Endodermal cell (in vitro differentiated cells): ENCODE measurements around the gene METRNL. TPM values are rescaled to one million over a fixed set of nuclear protein-coding genes. Genes with fewer than 3 reads are reported as not detected.

ENCODE experiments used
- DNase-seq: peaks from one replicate; pipeline ENCODE4 v3.0.0-alpha.2; 2017
- H3K27ac ChIP-seq: 2 replicates; pipeline ENCODE4 v1.5.1; 2013; ENCODE audit warnings: mild to moderate bottlenecking, low read depth, low read length, moderate library complexity
- H3K27me3 ChIP-seq: 2 replicates; pipeline ENCODE4 v1.6.1; 2013; ENCODE audit warnings: mild to moderate bottlenecking, low read length, moderate library complexity; ENCODE audit not compliant: insufficient read depth, control insufficient read depth, poor library complexity, severe bottlenecking
- H3K36me3 ChIP-seq: 2 replicates; pipeline ENCODE4 v1.7.0; 2013; ENCODE audit warnings: mild to moderate bottlenecking, low read length, moderate library complexity; ENCODE audit not compliant: control insufficient read depth, insufficient read depth
- H3K4me1 ChIP-seq: one replicate; pipeline ENCODE4 v1.7.0; 2013; ENCODE audit warnings: low read length; ENCODE audit not compliant: control insufficient read depth, insufficient read depth
- H3K4me3 ChIP-seq: 2 replicates; pipeline ENCODE4 v1.5.1; 2013; ENCODE audit warnings: mild to moderate bottlenecking, low read length, moderate library complexity
- H3K9ac ChIP-seq: 2 replicates; pipeline ENCODE4 v1.6.1; 2013; ENCODE audit warnings: mild to moderate bottlenecking, low read length, moderate library complexity; ENCODE audit not compliant: poor library complexity, severe bottlenecking; ENCODE audit errors: extremely low read depth
- H3K9me3 ChIP-seq: 2 replicates; pipeline ENCODE4 v1.6.1; 2013; ENCODE audit warnings: mild to moderate bottlenecking, low read length, moderate library complexity; ENCODE audit not compliant: control insufficient read depth
- H3K27ac Mint-ChIP-seq: 2 replicates; pipeline ENCODE4 v1.8.0; 2020; ENCODE audit warnings: mixed read lengths
- H3K27me3 Mint-ChIP-seq: 2 replicates; pipeline ENCODE4 v1.8.0; 2021; ENCODE audit warnings: mild to moderate bottlenecking, mixed read lengths; ENCODE audit not compliant: insufficient read depth
- H3K36me3 Mint-ChIP-seq: 2 replicates; pipeline ENCODE4 v1.8.0; 2020; ENCODE audit warnings: low read depth, mixed read lengths
- H3K4me1 Mint-ChIP-seq: 2 replicates; pipeline ENCODE4 v1.8.0; 2020; ENCODE audit warnings: mixed read lengths
- H3K4me3 Mint-ChIP-seq: 2 replicates; pipeline ENCODE4 v1.8.0; 2020; ENCODE audit warnings: mild to moderate bottlenecking, moderate library complexity, mixed read lengths
- H3K9me3 Mint-ChIP-seq: 2 replicates; pipeline ENCODE4 v1.8.0; 2020; ENCODE audit warnings: mild to moderate bottlenecking, mixed read lengths
- CTCF ChIP-seq: fragments of 200-600 bp; sonication (generic); conservative IDR thresholded peaks from 2 replicates; pipeline ENCODE4 v1.5.0; 2021; ENCODE audit warnings: antibody characterized with exemption, mild to moderate bottlenecking
- WGBS, 2 experiments: methylation state at CpG; one replicate each; pipeline versions ENCODE4 v1.1.5 to v1.1.7; 2013; ENCODE audit warnings: missing lambda C conversion rate in 2 of 2, mixed read lengths in 1 of 2; ENCODE audit not compliant: insufficient coverage in 1 of 2, insufficient read length in 1 of 2; 5-methylcytosine and 5-hydroxymethylcytosine counted together
- total RNA-seq, 2 donors: library from RNA; stranded (reverse); fragmentation: NEBNext Ultra II Directional in 1 of 2; extraction: Animal tissue kit (Norgen Biotek cat#: 25700) in 1 of 2; gene quantifications; 2 replicates in 1 of 2; 3 replicates in 1 of 2; pipeline ENCODE4 v1.2.1, GENCODE V29; 2021

Gene METRNL
- total RNA-seq, 2 donors from 2014 or later, result 7.3 to 10.3 TPM

DNA sequence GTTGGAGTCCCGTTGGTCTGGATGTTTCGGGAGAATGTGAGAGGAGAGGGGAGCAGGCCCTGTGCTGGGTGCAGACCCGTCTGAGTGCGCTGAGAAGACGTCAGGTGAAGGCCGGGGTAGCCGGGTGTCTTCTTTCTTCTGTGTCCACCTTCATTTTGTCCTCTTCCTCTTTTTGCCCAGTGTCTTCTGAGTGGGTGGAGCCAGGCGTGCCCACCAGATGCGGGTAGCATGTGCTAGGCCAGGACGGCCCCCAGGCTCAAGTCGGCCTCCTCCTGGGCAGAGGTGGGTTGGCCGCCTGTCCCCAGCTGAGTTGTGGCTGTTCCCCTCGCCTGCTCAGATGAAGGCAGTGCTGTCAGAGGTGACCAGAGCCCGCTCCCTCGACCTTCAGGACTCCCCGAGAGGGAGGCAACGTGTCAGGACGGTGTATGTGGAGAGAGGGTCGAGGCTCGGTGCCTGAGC is 3.5 kb downstream of the METRNL start:
- Histone ChIP-seq H3K9ac (no peak overlapping the region), H3K27me3 (peaks cover 42% of the 10 kb centered on the region), H3K4me3 (no peak overlapping the region), H3K36me3 (no peaks in the 10 kb centered on the region), H3K9me3 (no peaks in the 10 kb centered on the region), H3K4me1 (no peaks in the 10 kb centered on the region), H3K27ac (no peak overlapping the region)
- H3K4me1 Mint-ChIP-seq, result peaks cover 4% of the 10 kb centered on the region
- DNase-seq, result no peak
- H3K36me3 Mint-ChIP-seq, result no peaks in the 10 kb centered on the region
- no peak overlapping the region for H3K27ac Mint-ChIP-seq
- 86 to 87% methylated on average over 12 to 20 of the region's 20 CpGs for WGBS, 2 experiments
- H3K4me3 Mint-ChIP-seq, result peak overlapping the region; percentile 51
- no peak for TF ChIP-seq CTCF
- no peaks in the 10 kb centered on the region for H3K9me3 Mint-ChIP-seq
- H3K27me3 Mint-ChIP-seq, result peaks cover 26% of the 10 kb centered on the region

DNA sequence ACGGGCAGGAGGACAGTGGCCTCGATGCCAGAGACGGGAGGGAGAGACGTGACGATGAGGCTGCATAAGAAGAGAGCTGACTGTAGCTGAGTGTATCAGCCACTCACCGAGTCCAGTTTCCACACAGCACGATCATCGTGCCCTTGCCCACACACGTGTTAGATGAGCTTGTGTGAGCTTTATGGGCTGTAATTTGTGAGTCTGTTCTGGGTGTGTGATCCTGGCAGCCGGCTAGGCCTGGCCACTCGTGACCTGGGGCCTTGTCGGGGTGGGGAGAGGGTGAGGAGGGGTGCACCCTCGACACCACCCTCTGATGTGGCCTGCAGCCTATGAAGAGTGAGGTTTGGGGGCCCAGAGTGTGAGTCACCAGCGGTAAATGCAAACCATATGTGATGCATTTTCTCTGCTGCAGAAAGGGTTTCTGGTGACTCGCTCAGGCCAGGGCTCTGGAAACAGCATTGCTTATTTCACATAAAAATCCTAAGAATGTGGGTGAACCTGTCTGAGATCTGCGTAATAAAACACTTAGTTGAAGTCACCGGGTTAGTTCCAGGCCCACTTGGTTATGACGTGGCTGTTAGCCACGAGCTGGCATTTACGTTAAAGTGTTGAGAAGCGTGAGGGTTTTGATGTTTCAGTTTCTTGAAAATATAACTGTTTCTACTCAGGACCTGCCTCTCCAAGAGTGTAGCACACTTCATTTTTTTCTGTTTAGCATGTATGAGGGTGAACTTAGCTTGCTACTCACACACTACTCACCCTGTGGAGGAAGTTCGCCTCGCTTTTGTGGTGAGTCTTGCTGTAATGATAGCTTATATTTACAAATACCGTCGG is 4.2 kb downstream of the METRNL start:
- Histone ChIP-seq H3K4me3 (no peak overlapping the region), H3K9ac (no peak overlapping the region), H3K4me1 (no peaks in the 10 kb centered on the region), H3K27ac (no peak overlapping the region), H3K27me3 (peaks cover 36% of the 10 kb centered on the region), H3K36me3 (no peaks in the 10 kb centered on the region), H3K9me3 (no peaks in the 10 kb centered on the region)
- peaks cover 2% of the 10 kb centered on the region for H3K4me1 Mint-ChIP-seq
- H3K27ac Mint-ChIP-seq, result peak overlapping the region; percentile 26
- no peaks in the 10 kb centered on the region for H3K36me3 Mint-ChIP-seq
- peak; percentile 80 for DNase-seq
- H3K27me3 Mint-ChIP-seq, result peaks cover 20% of the 10 kb centered on the region
- H3K9me3 Mint-ChIP-seq, result no peaks in the 10 kb centered on the region
- no peak for TF ChIP-seq CTCF
- H3K4me3 Mint-ChIP-seq, result no peak overlapping the region
- 80 to 83% methylated on average over 20 to 25 of the region's 25 CpGs for WGBS, 2 experiments

DNA sequence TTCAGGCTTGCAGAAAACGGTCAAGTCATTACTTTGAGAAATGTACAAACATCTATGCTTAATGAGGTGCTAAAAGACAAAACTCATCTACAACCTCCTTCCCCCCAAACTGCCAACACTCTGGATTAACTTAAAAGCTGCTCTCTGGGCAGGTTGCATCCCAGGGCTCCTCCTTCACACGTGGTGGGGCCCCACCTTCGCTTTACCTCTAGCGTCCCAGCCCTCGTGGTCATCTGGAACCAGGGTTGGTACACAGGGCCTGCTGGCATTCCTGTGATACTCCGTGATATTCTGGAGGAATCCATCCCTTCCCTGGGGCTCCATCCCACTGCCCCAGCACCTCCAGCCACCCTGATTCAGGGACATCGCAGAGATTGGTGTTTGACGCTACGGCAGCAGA is 4.8 kb downstream of the METRNL start:
- WGBS, 2 experiments, result 88 to 91% methylated on average over 4 to 9 of the region's 9 CpGs
- no peak for DNase-seq
- H3K9me3 ChIP-seq, result no peaks in the 10 kb centered on the region
- H3K4me3 ChIP-seq, result no peak overlapping the region
- H3K4me1 ChIP-seq, result no peaks in the 10 kb centered on the region
- no peaks in the 10 kb centered on the region for H3K36me3 ChIP-seq
- peaks cover 29% of the 10 kb centered on the region for H3K27me3 ChIP-seq
- H3K9me3 Mint-ChIP-seq, result no peaks in the 10 kb centered on the region
- peaks cover 2% of the 10 kb centered on the region for H3K4me1 Mint-ChIP-seq
- H3K27ac ChIP-seq, result no peak overlapping the region
- H3K36me3 Mint-ChIP-seq, result no peaks in the 10 kb centered on the region
- no peak overlapping the region for H3K4me3 Mint-ChIP-seq
- H3K9ac ChIP-seq, result no peak overlapping the region
- peak overlapping the region; percentile 26 for H3K27ac Mint-ChIP-seq
- TF ChIP-seq CTCF, result no peak
- peaks cover 19% of the 10 kb centered on the region for H3K27me3 Mint-ChIP-seq
